ENCODE data around the gene CEP126.
A peak's percentile ranks its signal among the peaks of the same experiment; 100 is the strongest.

Gene CEP126

GRCh38 chr11:101914738-101915426 lies at the start of gene CEP126:
TSS of gene CEP126 (plus strand) at chr11:101915010. CDS start at chr11:101915285, 275 bp downstream.
- H3K4me3 ChIP-seq (ENCODE audit: control insufficient read depth, low read depth, low read length), result peak within 1 kb of the TSS; percentile 83
- peak; percentile 93 for DNase-seq (ENCODE audit: low read depth)
- peak; percentile 33 for TF ChIP-seq CTCF (conservative IDR thresholded peaks at IDR 0.05; ENCODE audit: control insufficient read depth, insufficient read depth, low read depth, low read length)

- no peak for TF ChIP-seq CTCF (conservative IDR thresholded peaks at IDR 0.05; ENCODE audit: control insufficient read depth, insufficient read depth, low read depth, low read length)
- no peak overlapping the region for H3K4me3 ChIP-seq (ENCODE audit: control insufficient read depth, low read depth, low read length)
- DNase-seq (ENCODE audit: low read depth), result peak; percentile 67
These were observed 48.0 kb upstream of the CEP126 start for GRCh38 chr11:101866619-101867491.

- no peak for TF ChIP-seq CTCF (conservative IDR thresholded peaks at IDR 0.05; ENCODE audit: control insufficient read depth, insufficient read depth, low read depth, low read length)
- no peak overlapping the region for H3K4me3 ChIP-seq (ENCODE audit: control insufficient read depth, low read depth, low read length)
- no peak for DNase-seq (ENCODE audit: low read depth)
These were observed 46.9 kb upstream of the CEP126 start for GRCh38 chr11:101867951-101868350.

GRCh38 chr11:101870510-101870909 lies 44.3 kb upstream of the CEP126 start:
- DNase-seq (ENCODE audit: low read depth), result peak; percentile 91
- no peak overlapping the region for H3K4me3 ChIP-seq (ENCODE audit: control insufficient read depth, low read depth, low read length)
- TF ChIP-seq CTCF (conservative IDR thresholded peaks at IDR 0.05; ENCODE audit: control insufficient read depth, insufficient read depth, low read depth, low read length), result peak; percentile 35

- TF ChIP-seq CTCF (conservative IDR thresholded peaks at IDR 0.05; ENCODE audit: control insufficient read depth, insufficient read depth, low read depth, low read length), result no peak
- H3K4me3 ChIP-seq (ENCODE audit: control insufficient read depth, low read depth, low read length), result no peak overlapping the region
- peak; percentile 58 for DNase-seq (ENCODE audit: low read depth)
These were observed 42.5 kb upstream of the CEP126 start for GRCh38 chr11:101872171-101872882.

- peak; percentile 62 for TF ChIP-seq CTCF (conservative IDR thresholded peaks at IDR 0.05; ENCODE audit: control insufficient read depth, insufficient read depth, low read depth, low read length)
- peak; percentile 82 for DNase-seq (ENCODE audit: low read depth)
- H3K4me3 ChIP-seq (ENCODE audit: control insufficient read depth, low read depth, low read length), result no peak overlapping the region
These were observed 34.6 kb upstream of the CEP126 start for GRCh38 chr11:101880222-101880621.

Measured in fibroblast of mammary gland (primary cell).